Endodermal cell (in vitro differentiated cells): ENCODE data around the gene FAM222B. TPM values are rescaled to one million over a fixed set of nuclear protein-coding genes. Genes with fewer than 3 reads are reported as not detected.

Source experiments
- DNase-seq: peaks from one replicate; pipeline ENCODE4 v3.0.0-alpha.2; 2017
- H3K27ac ChIP-seq: 2 replicates; pipeline ENCODE4 v1.5.1; 2013; ENCODE audit warnings: mild to moderate bottlenecking, low read depth, low read length, moderate library complexity
- H3K27me3 ChIP-seq: 2 replicates; pipeline ENCODE4 v1.6.1; 2013; ENCODE audit warnings: mild to moderate bottlenecking, low read length, moderate library complexity; ENCODE audit not compliant: insufficient read depth, control insufficient read depth, poor library complexity, severe bottlenecking
- H3K36me3 ChIP-seq: 2 replicates; pipeline ENCODE4 v1.7.0; 2013; ENCODE audit warnings: mild to moderate bottlenecking, low read length, moderate library complexity; ENCODE audit not compliant: control insufficient read depth, insufficient read depth
- H3K4me1 ChIP-seq: one replicate; pipeline ENCODE4 v1.7.0; 2013; ENCODE audit warnings: low read length; ENCODE audit not compliant: control insufficient read depth, insufficient read depth
- H3K4me3 ChIP-seq: 2 replicates; pipeline ENCODE4 v1.5.1; 2013; ENCODE audit warnings: mild to moderate bottlenecking, low read length, moderate library complexity
- H3K9ac ChIP-seq: 2 replicates; pipeline ENCODE4 v1.6.1; 2013; ENCODE audit warnings: mild to moderate bottlenecking, low read length, moderate library complexity; ENCODE audit not compliant: poor library complexity, severe bottlenecking; ENCODE audit errors: extremely low read depth
- H3K9me3 ChIP-seq: 2 replicates; pipeline ENCODE4 v1.6.1; 2013; ENCODE audit warnings: mild to moderate bottlenecking, low read length, moderate library complexity; ENCODE audit not compliant: control insufficient read depth
- H3K27ac Mint-ChIP-seq: 2 replicates; pipeline ENCODE4 v1.8.0; 2020; ENCODE audit warnings: mixed read lengths
- H3K27me3 Mint-ChIP-seq: 2 replicates; pipeline ENCODE4 v1.8.0; 2021; ENCODE audit warnings: mild to moderate bottlenecking, mixed read lengths; ENCODE audit not compliant: insufficient read depth
- H3K36me3 Mint-ChIP-seq: 2 replicates; pipeline ENCODE4 v1.8.0; 2020; ENCODE audit warnings: low read depth, mixed read lengths
- H3K4me1 Mint-ChIP-seq: 2 replicates; pipeline ENCODE4 v1.8.0; 2020; ENCODE audit warnings: mixed read lengths
- H3K4me3 Mint-ChIP-seq: 2 replicates; pipeline ENCODE4 v1.8.0; 2020; ENCODE audit warnings: mild to moderate bottlenecking, moderate library complexity, mixed read lengths
- H3K9me3 Mint-ChIP-seq: 2 replicates; pipeline ENCODE4 v1.8.0; 2020; ENCODE audit warnings: mild to moderate bottlenecking, mixed read lengths
- WGBS, 2 experiments: methylation state at CpG; one replicate each; pipeline versions ENCODE4 v1.1.5 to v1.1.7; 2013; ENCODE audit warnings: missing lambda C conversion rate in 2 of 2, mixed read lengths in 1 of 2; ENCODE audit not compliant: insufficient coverage in 1 of 2, insufficient read length in 1 of 2; 5-methylcytosine and 5-hydroxymethylcytosine counted together
- total RNA-seq, 2 donors: library from RNA; stranded (reverse); fragmentation: NEBNext Ultra II Directional in 1 of 2; extraction: Animal tissue kit (Norgen Biotek cat#: 25700) in 1 of 2; gene quantifications; 2 replicates in 1 of 2; 3 replicates in 1 of 2; pipeline ENCODE4 v1.2.1, GENCODE V29; 2021
- TF ChIP-seq, protein P1 (sequence below): fragments of 200-600 bp; sonication (generic); conservative IDR thresholded peaks from 2 replicates; pipeline ENCODE4 v1.5.0; 2021; ENCODE audit warnings: antibody characterized with exemption, mild to moderate bottlenecking

The FAM222B gene
- total RNA-seq, 2 donors from 2014 or later: 59.2 to 75.7 TPM

DNA sequence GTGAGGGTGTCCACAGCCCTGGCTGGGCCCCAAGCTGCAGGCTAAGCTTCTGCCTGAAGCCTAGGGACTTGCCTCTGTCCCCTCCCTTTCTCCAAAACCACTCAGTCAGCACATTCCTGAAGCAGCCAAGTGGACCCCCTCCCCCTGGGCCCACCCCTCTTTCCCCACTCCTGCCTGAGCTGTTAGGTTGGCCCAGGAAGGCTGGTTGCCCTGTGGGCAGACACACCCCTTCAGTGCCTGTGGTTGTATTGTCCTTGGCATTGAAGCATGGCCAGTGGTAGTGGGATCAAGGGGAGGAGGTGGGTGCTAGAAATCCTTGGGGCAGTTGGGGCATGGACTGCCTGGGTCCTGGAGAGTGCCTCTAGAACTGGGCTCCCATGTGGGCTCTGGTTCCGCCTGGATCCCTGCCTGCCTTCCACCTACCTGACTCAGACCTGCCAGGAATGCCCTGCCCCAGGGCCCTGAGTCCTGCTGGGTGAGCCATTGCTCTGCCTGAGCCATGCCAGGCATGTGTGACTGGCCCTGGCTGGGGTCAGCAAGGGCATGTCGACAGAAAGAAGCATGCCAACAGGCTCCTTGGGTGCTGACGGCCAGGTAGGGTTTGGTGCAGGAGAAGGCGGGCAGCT lies 96.7 kb downstream of the FAM222B start:
- no peaks in the 10 kb centered on the region for H3K27me3 ChIP-seq
- H3K4me3 Mint-ChIP-seq: peak overlapping the region; percentile 93
- DNase-seq: peak; percentile 80
- peak overlapping the region; percentile 99 for H3K27ac ChIP-seq
- no peaks in the 10 kb centered on the region for H3K9me3 Mint-ChIP-seq
- peak overlapping the region; percentile 99 for H3K27ac Mint-ChIP-seq
- 69 to 79% methylated on average over 3 to 4 of the region's 4 CpGs for WGBS, 2 experiments
- peak overlapping the region; percentile 100 for H3K9ac ChIP-seq
- no peaks in the 10 kb centered on the region for H3K27me3 Mint-ChIP-seq
- H3K36me3 ChIP-seq: peaks cover 52% of the 10 kb centered on the region
- H3K4me3 ChIP-seq: peak overlapping the region; percentile 99
- TF ChIP-seq, protein P1, sequence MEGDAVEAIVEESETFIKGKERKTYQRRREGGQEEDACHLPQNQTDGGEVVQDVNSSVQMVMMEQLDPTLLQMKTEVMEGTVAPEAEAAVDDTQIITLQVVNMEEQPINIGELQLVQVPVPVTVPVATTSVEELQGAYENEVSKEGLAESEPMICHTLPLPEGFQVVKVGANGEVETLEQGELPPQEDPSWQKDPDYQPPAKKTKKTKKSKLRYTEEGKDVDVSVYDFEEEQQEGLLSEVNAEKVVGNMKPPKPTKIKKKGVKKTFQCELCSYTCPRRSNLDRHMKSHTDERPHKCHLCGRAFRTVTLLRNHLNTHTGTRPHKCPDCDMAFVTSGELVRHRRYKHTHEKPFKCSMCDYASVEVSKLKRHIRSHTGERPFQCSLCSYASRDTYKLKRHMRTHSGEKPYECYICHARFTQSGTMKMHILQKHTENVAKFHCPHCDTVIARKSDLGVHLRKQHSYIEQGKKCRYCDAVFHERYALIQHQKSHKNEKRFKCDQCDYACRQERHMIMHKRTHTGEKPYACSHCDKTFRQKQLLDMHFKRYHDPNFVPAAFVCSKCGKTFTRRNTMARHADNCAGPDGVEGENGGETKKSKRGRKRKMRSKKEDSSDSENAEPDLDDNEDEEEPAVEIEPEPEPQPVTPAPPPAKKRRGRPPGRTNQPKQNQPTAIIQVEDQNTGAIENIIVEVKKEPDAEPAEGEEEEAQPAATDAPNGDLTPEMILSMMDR: no peak
- H3K9me3 ChIP-seq: no peaks in the 10 kb centered on the region
- peaks cover 36% of the 10 kb centered on the region for H3K36me3 Mint-ChIP-seq
- H3K4me1 ChIP-seq: peaks cover 12% of the 10 kb centered on the region
- H3K4me1 Mint-ChIP-seq: peaks cover 9% of the 10 kb centered on the region

DNA sequence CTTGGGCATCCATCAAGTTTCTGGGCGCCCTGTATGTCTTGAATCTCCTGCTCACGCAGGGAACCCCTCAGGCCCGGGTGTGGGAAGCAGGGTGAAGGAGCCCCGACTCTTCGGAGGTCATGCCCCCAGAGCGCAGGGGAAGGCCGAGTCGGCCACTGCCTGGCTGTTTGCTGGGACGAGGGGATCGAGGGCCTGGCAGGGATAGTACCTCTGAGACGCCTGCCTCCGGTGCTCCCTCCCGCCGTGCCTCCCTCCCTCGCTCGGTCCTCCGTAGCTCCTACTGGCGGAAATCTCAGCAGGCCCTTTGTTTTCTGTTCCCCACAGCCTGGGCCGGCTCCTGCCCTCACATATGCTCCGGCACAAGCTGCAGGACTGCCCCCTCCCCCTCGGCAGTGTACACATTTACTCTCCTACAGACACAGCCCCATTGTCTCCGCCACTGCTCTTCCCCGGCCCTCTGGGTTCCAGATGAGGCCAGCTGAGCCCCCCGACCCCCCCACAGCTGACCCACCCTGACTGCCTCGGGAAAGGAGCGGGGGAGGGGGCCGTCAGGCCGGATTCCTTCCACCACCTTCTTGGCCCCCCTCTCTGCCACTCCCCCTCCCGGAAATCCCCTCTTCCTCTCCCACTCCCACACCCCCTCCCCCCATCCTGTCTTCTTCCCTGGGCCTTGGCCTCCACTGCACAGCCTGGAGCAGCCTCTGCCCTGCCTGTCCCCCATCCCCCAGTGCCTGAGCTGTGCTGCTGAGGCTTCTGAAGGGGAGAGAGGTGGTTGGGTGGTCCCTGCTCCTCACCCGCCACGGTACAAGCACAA lies 97.4 kb downstream of the FAM222B start:
- WGBS, 2 experiments: 2% methylated on average over 12 to 30 of the region's 31 CpGs
- Histone ChIP-seq H3K4me3 (peak overlapping the region; percentile 99), H3K4me1 (peaks cover 12% of the 10 kb centered on the region), H3K9me3 (no peaks in the 10 kb centered on the region), H3K9ac (peak overlapping the region; percentile 100), H3K36me3 (peaks cover 45% of the 10 kb centered on the region), H3K27ac (peak overlapping the region; percentile 99), H3K27me3 (no peaks in the 10 kb centered on the region)
- peak overlapping the region; percentile 99 for H3K27ac Mint-ChIP-seq
- TF ChIP-seq, protein P1: no peak
- no peaks in the 10 kb centered on the region for H3K27me3 Mint-ChIP-seq
- H3K9me3 Mint-ChIP-seq: no peaks in the 10 kb centered on the region
- peak; percentile 82 for DNase-seq
- peaks cover 32% of the 10 kb centered on the region for H3K36me3 Mint-ChIP-seq
- peak overlapping the region; percentile 93 for H3K4me3 Mint-ChIP-seq
- peaks cover 9% of the 10 kb centered on the region for H3K4me1 Mint-ChIP-seq

DNA sequence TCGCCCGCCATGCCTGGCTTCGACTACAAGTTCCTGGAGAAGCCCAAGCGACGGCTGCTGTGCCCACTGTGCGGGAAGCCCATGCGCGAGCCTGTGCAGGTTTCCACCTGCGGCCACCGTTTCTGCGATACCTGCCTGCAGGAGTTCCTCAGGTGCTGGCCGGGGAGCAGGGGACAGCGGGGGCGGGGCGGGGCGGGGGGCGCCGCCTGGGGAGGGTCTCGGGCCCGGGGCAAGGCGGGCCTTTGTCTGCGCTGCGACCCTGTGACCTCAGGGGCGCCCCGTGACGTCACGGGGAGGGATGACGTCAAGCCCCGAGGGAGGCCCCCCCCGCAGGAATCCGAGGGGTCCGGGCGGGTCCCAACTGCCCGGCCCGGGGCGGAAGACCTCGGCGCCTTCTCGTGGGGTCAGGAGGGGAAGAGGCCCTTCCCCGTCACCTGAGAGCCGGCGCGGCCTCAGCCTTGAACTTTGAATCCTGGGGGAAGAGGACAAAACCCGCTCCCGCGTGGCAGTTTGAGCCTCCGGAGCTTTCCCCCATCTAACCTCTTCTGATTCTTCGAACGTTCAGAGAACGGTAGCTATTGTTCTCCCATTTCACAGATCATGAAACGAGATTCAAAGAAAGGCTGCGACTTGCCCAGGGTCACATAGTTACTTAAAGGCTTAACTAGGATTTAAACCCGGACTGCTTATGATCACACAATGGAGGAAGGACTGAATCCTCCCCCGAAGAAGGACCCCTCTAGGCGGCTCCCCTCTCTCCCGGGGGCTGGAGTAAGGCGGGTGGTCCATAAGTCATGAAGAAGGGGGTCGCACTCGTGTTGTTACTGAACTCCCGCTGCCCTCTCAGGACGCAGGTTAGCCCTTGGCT lies 98.3 kb downstream of the FAM222B start:
- no peaks in the 10 kb centered on the region for H3K9me3 Mint-ChIP-seq
- peaks cover 34% of the 10 kb centered on the region for H3K36me3 Mint-ChIP-seq
- no peaks in the 10 kb centered on the region for H3K27me3 Mint-ChIP-seq

More for the DNA sequence above, 98.3 kb downstream of the FAM222B start:
- H3K4me1 Mint-ChIP-seq: peaks cover 9% of the 10 kb centered on the region
- H3K9me3 ChIP-seq: no peaks in the 10 kb centered on the region
- H3K4me1 ChIP-seq: peaks cover 10% of the 10 kb centered on the region
- TF ChIP-seq, protein P1: no peak
- H3K4me3 ChIP-seq: peak overlapping the region; percentile 99
- H3K27me3 ChIP-seq: no peaks in the 10 kb centered on the region
- H3K27ac Mint-ChIP-seq: peak overlapping the region; percentile 99
- peaks cover 42% of the 10 kb centered on the region for H3K36me3 ChIP-seq
- peak overlapping the region; percentile 100 for H3K9ac ChIP-seq
- WGBS, 2 experiments: 0 to 1% methylated on average over 32 to 61 of the region's 61 CpGs
- peak overlapping the region; percentile 99 for H3K27ac ChIP-seq
- peak overlapping the region; percentile 93 for H3K4me3 Mint-ChIP-seq
- DNase-seq: peak; percentile 95
